ENCODE measurements around the gene PCLO. TPM values are rescaled to one million over a fixed set of nuclear protein-coding genes. Genes with fewer than 3 reads are reported as not detected.

PCLO gene
- total and polyA plus RNA-seq, 5 donors from 2014 or later: not detected

- Mint-ChIP-seq H3K27me3 (no peaks in the 10 kb centered on the region), H3K36me3 (no peaks in the 10 kb centered on the region), H3K27ac (no peak overlapping the region), H3K9me3 (peaks cover 0 to 14% (median 8%) of the 10 kb centered on the region in 7 donors), H3K4me3 (no peak overlapping the region), H3K4me1 (no peaks in the 10 kb centered on the region)
- H3K4me1 ChIP-seq (ENCODE audit: control insufficient read depth, insufficient read depth, low read length, poor library complexity, severe bottlenecking): no peaks in the 10 kb centered on the region
- DNase-seq (no peak), ATAC-seq (ENCODE audit: low read depth in 2 of 2) (no peak)
- no peaks in the 10 kb centered on the region for H3K36me3 ChIP-seq (ENCODE audit: control insufficient read depth, insufficient read depth, low read length)
- H3K4me3 ChIP-seq (ENCODE audit: low read depth, low read length): no peak overlapping the region
- no peaks in the 10 kb centered on the region for H3K27me3 ChIP-seq (ENCODE audit: control insufficient read depth, insufficient read depth, low read length)
- peaks cover 0 to 6% of the 10 kb centered on the region in 2 experiments for H3K9me3 ChIP-seq (ENCODE audit: control insufficient read depth in 2 of 2, low read length in 2 of 2)
- no peak overlapping the region for H3K27ac ChIP-seq (ENCODE audit: insufficient read depth, low read length, poor library complexity, severe bottlenecking)
Measured at GRCh38 chr7:83130191-83130590, 32.5 kb downstream of the PCLO start.

DNA sequence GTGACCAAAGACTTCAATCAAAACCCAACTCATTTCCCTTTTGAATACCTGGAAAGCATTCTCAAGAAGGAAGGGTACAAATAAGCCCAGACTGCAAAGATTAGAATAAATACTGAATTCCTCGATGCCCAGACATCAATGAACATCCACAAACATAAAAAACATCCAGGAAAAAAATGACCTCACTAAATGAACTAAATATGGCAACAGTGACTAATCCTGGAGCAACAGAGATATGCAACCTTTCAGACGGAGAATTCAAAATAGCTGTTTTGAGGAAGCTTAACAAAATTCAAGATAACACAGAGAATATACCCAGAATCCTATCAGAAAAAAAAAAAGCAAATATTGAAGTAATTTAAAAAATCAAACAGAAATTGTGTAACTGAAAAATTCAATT, 43.2 kb downstream of the PCLO start:
- Histone ChIP-seq H3K36me3 (ENCODE audit: control insufficient read depth, insufficient read depth, low read length) (no peaks in the 10 kb centered on the region), H3K4me3 (ENCODE audit: low read depth, low read length) (no peak overlapping the region), H3K27ac (ENCODE audit: insufficient read depth, low read length, poor library complexity, severe bottlenecking) (no peak overlapping the region), H3K9me3 (ENCODE audit: control insufficient read depth in 2 of 2, low read length in 2 of 2) (peaks cover 4 to 9% of the 10 kb centered on the region in 2 experiments), H3K27me3 (ENCODE audit: control insufficient read depth, insufficient read depth, low read length) (no peaks in the 10 kb centered on the region), H3K4me1 (ENCODE audit: control insufficient read depth, insufficient read depth, low read length, poor library complexity, severe bottlenecking) (no peaks in the 10 kb centered on the region)
- H3K36me3 Mint-ChIP-seq: no peaks in the 10 kb centered on the region
- peaks cover 2 to 29% (median 9%) of the 10 kb centered on the region in 7 donors for H3K9me3 Mint-ChIP-seq
- no peaks in the 10 kb centered on the region for H3K4me1 Mint-ChIP-seq
- no peak for DNase-seq
- H3K4me3 Mint-ChIP-seq: no peak overlapping the region
- H3K27ac Mint-ChIP-seq: no peak overlapping the region
- H3K27me3 Mint-ChIP-seq: no peaks in the 10 kb centered on the region
- ATAC-seq (ENCODE audit: low read depth in 2 of 2): no peak

GRCh38 chr7:83119026-83119382, 43.7 kb downstream of the PCLO start:
- H3K4me1 Mint-ChIP-seq: no peaks in the 10 kb centered on the region

DNA sequence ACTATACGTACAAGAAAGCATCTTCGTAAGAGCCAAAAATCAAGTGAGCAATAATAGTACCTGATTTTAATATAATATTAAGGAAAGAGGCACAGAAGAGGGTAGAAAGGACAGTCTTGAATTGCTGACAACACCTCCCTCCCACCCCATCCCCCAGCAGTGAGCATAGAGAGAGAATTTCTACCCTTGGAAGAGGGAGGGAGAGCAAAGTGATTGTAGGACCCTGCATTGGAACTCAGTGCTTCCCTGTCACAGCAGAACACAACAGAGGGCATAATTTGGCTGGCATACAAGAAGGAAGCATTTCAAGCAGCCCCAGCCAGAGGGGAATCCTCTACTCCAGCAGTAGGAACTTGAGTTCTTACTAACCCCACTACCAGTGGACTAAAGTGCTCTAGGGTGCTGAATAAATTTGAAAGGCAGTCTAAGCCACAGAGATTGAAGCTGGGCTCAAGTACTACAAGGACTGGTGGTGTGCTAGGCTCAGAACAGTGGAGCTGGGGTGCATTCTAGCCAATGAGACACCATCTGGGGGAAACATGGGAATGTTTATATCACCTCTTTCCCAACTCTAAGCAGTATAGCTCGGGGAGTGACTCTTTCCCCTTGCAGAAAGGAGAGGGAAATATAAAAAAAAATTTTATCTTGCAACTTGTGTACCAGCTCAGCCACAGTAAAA, 44.2 kb downstream of the PCLO start:
- no peak for DNase-seq
- H3K4me1 ChIP-seq (ENCODE audit: control insufficient read depth, insufficient read depth, low read length, poor library complexity, severe bottlenecking): no peaks in the 10 kb centered on the region

More at GRCh38 chr7:83119026-83119382, 43.7 kb downstream of the PCLO start:
- Histone ChIP-seq H3K36me3 (ENCODE audit: control insufficient read depth, insufficient read depth, low read length) (no peaks in the 10 kb centered on the region), H3K4me3 (ENCODE audit: low read depth, low read length) (no peak overlapping the region), H3K9me3 (ENCODE audit: control insufficient read depth in 2 of 2, low read length in 2 of 2) (peaks cover 4 to 9% of the 10 kb centered on the region in 2 experiments), H3K27ac (ENCODE audit: insufficient read depth, low read length, poor library complexity, severe bottlenecking) (no peak overlapping the region), H3K27me3 (ENCODE audit: control insufficient read depth, insufficient read depth, low read length) (no peaks in the 10 kb centered on the region), H3K4me1 (ENCODE audit: control insufficient read depth, insufficient read depth, low read length, poor library complexity, severe bottlenecking) (no peaks in the 10 kb centered on the region)
- no peak overlapping the region for H3K4me3 Mint-ChIP-seq
- no peak overlapping the region for H3K27ac Mint-ChIP-seq
- no peaks in the 10 kb centered on the region for H3K36me3 Mint-ChIP-seq
- H3K9me3 Mint-ChIP-seq: peaks cover 2 to 31% (median 11%) of the 10 kb centered on the region in 7 donors
- H3K27me3 Mint-ChIP-seq: no peaks in the 10 kb centered on the region
- DNase-seq (no peak), ATAC-seq (ENCODE audit: low read depth in 2 of 2) (no peak)

GRCh38 chr7:83117466-83117865, 45.2 kb downstream of the PCLO start:
- peaks cover 4 to 9% of the 10 kb centered on the region in 2 experiments for H3K9me3 ChIP-seq (ENCODE audit: control insufficient read depth in 2 of 2, low read length in 2 of 2)
- no peaks in the 10 kb centered on the region for H3K4me1 Mint-ChIP-seq
- H3K27ac Mint-ChIP-seq: no peak overlapping the region
- no peaks in the 10 kb centered on the region for H3K27me3 Mint-ChIP-seq
- no peak overlapping the region for H3K4me3 ChIP-seq (ENCODE audit: low read depth, low read length)
- no peak overlapping the region for H3K4me3 Mint-ChIP-seq
- H3K9me3 Mint-ChIP-seq: peaks cover 4 to 31% (median 9%) of the 10 kb centered on the region in 7 donors
- DNase-seq (no peak), ATAC-seq (ENCODE audit: low read depth in 2 of 2) (no peak)
- H3K36me3 ChIP-seq (ENCODE audit: control insufficient read depth, insufficient read depth, low read length): no peaks in the 10 kb centered on the region
- H3K36me3 Mint-ChIP-seq: no peaks in the 10 kb centered on the region
- H3K4me1 ChIP-seq (ENCODE audit: control insufficient read depth, insufficient read depth, low read length, poor library complexity, severe bottlenecking): no peaks in the 10 kb centered on the region
- no peaks in the 10 kb centered on the region for H3K27me3 ChIP-seq (ENCODE audit: control insufficient read depth, insufficient read depth, low read length)
- no peak overlapping the region for H3K27ac ChIP-seq (ENCODE audit: insufficient read depth, low read length, poor library complexity, severe bottlenecking)

More for the DNA sequence above, 44.2 kb downstream of the PCLO start:
- H3K27me3 Mint-ChIP-seq: no peaks in the 10 kb centered on the region
- no peak for ATAC-seq (ENCODE audit: low read depth in 2 of 2)
- no peak overlapping the region for H3K4me3 ChIP-seq (ENCODE audit: low read depth, low read length)
- H3K4me3 Mint-ChIP-seq: no peak overlapping the region
- H3K27ac ChIP-seq (ENCODE audit: insufficient read depth, low read length, poor library complexity, severe bottlenecking): no peak overlapping the region
- peaks cover 2 to 30% (median 11%) of the 10 kb centered on the region in 7 donors for H3K9me3 Mint-ChIP-seq
- H3K27ac Mint-ChIP-seq: no peak overlapping the region
- no peaks in the 10 kb centered on the region for H3K4me1 Mint-ChIP-seq
- no peaks in the 10 kb centered on the region for H3K36me3 ChIP-seq (ENCODE audit: control insufficient read depth, insufficient read depth, low read length)
- no peaks in the 10 kb centered on the region for H3K36me3 Mint-ChIP-seq
- H3K27me3 ChIP-seq (ENCODE audit: control insufficient read depth, insufficient read depth, low read length): no peaks in the 10 kb centered on the region
- H3K9me3 ChIP-seq (ENCODE audit: control insufficient read depth in 2 of 2, low read length in 2 of 2): peaks cover 4 to 9% of the 10 kb centered on the region in 2 experiments

GRCh38 chr7:83111391-83111790, 51.3 kb downstream of the PCLO start:
- DNase-seq (no peak), ATAC-seq (ENCODE audit: low read depth in 2 of 2) (no peak)
- no peaks in the 10 kb centered on the region for H3K27me3 Mint-ChIP-seq
- Histone ChIP-seq H3K27ac (ENCODE audit: insufficient read depth, low read length, poor library complexity, severe bottlenecking) (no peak overlapping the region), H3K4me3 (ENCODE audit: low read depth, low read length) (no peak overlapping the region), H3K27me3 (ENCODE audit: control insufficient read depth, insufficient read depth, low read length) (no peaks in the 10 kb centered on the region), H3K9me3 (ENCODE audit: control insufficient read depth in 2 of 2, low read length in 2 of 2) (peaks cover 0 to 4% of the 10 kb centered on the region in 2 experiments), H3K4me1 (ENCODE audit: control insufficient read depth, insufficient read depth, low read length, poor library complexity, severe bottlenecking) (no peaks in the 10 kb centered on the region), H3K36me3 (ENCODE audit: control insufficient read depth, insufficient read depth, low read length) (no peaks in the 10 kb centered on the region)
- H3K4me1 Mint-ChIP-seq: no peaks in the 10 kb centered on the region
- H3K9me3 Mint-ChIP-seq: peaks cover 0 to 9% (median 4%) of the 10 kb centered on the region in 7 donors
- H3K36me3 Mint-ChIP-seq: no peaks in the 10 kb centered on the region
- H3K4me3 Mint-ChIP-seq: no peak overlapping the region
- no peak overlapping the region for H3K27ac Mint-ChIP-seq

GRCh38 chr7:83109352-83109751, 53.3 kb downstream of the PCLO start:
- no peaks in the 10 kb centered on the region for H3K27me3 ChIP-seq (ENCODE audit: control insufficient read depth, insufficient read depth, low read length)
- H3K36me3 ChIP-seq (ENCODE audit: control insufficient read depth, insufficient read depth, low read length): no peaks in the 10 kb centered on the region
- Mint-ChIP-seq H3K9me3 (peaks cover 0 to 9% (median 3%) of the 10 kb centered on the region in 7 donors), H3K27me3 (no peaks in the 10 kb centered on the region), H3K4me1 (no peaks in the 10 kb centered on the region), H3K27ac (no peak overlapping the region), H3K4me3 (no peak overlapping the region), H3K36me3 (no peaks in the 10 kb centered on the region)
- ATAC-seq (ENCODE audit: low read depth in 2 of 2): no peak
- H3K4me3 ChIP-seq (ENCODE audit: low read depth, low read length): no peak overlapping the region
- peaks cover 0 to 4% of the 10 kb centered on the region in 2 experiments for H3K9me3 ChIP-seq (ENCODE audit: control insufficient read depth in 2 of 2, low read length in 2 of 2)
- DNase-seq: no peak
- H3K27ac ChIP-seq (ENCODE audit: insufficient read depth, low read length, poor library complexity, severe bottlenecking): no peak overlapping the region
- no peaks in the 10 kb centered on the region for H3K4me1 ChIP-seq (ENCODE audit: control insufficient read depth, insufficient read depth, low read length, poor library complexity, severe bottlenecking)

- H3K4me3 ChIP-seq (ENCODE audit: low read depth, low read length): no peak overlapping the region
- H3K36me3 Mint-ChIP-seq: no peaks in the 10 kb centered on the region
- DNase-seq (no peak), ATAC-seq (ENCODE audit: low read depth in 2 of 2) (no peak)
- no peaks in the 10 kb centered on the region for H3K27me3 Mint-ChIP-seq
- no peak overlapping the region for H3K4me3 Mint-ChIP-seq
- peaks cover 0 to 4% (median 0%) of the 10 kb centered on the region in 7 donors for H3K9me3 Mint-ChIP-seq
- H3K9me3 ChIP-seq (ENCODE audit: control insufficient read depth in 2 of 2, low read length in 2 of 2): peaks cover 0 to 1% of the 10 kb centered on the region in 2 experiments
- no peaks in the 10 kb centered on the region for H3K4me1 ChIP-seq (ENCODE audit: control insufficient read depth, insufficient read depth, low read length, poor library complexity, severe bottlenecking)
- no peaks in the 10 kb centered on the region for H3K4me1 Mint-ChIP-seq
- no peaks in the 10 kb centered on the region for H3K27me3 ChIP-seq (ENCODE audit: control insufficient read depth, insufficient read depth, low read length)
- H3K27ac ChIP-seq (ENCODE audit: insufficient read depth, low read length, poor library complexity, severe bottlenecking): no peak overlapping the region
- no peaks in the 10 kb centered on the region for H3K36me3 ChIP-seq (ENCODE audit: control insufficient read depth, insufficient read depth, low read length)
- H3K27ac Mint-ChIP-seq: no peak overlapping the region
Measured at GRCh38 chr7:83105948-83106347, 56.7 kb downstream of the PCLO start.
